Skeletal muscle tissue (tissue), 4 donors: ENCODE results near the gene ABHD3. TPM values are rescaled to one million over a fixed set of nuclear protein-coding genes. Genes with fewer than 3 reads are reported as not detected.
A peak's percentile ranks its signal among the peaks of the same experiment; 100 is the strongest.
"Not testable (repeated sequence)": the region's sequence is repeated elsewhere in the genome, so short reads cannot be mapped to it uniquely, and the experiment has no call there.

Experiments
- H3K27ac ChIP-seq: one replicate; pipeline ENCODE4 v1.7.0; 2013; ENCODE audit warnings: mild to moderate bottlenecking, low read depth, low read length, inconsistent platforms
- H3K27me3 ChIP-seq, 3 donors: one replicate each; pipeline ENCODE4 v1.7.0; 2013; ENCODE audit warnings: low read length in 3 of 3; ENCODE audit not compliant: control insufficient read depth in 3 of 3, insufficient read depth in 3 of 3
- H3K36me3 ChIP-seq, 3 donors: one replicate each; pipeline ENCODE4 v1.7.0; 2013; ENCODE audit warnings: low read length in 3 of 3; ENCODE audit not compliant: control insufficient read depth in 3 of 3, insufficient read depth in 3 of 3
- H3K4me1 ChIP-seq, 3 donors: one replicate each; pipeline ENCODE4 v1.7.0; 2013; ENCODE audit warnings: low read length in 3 of 3, mild to moderate bottlenecking in 3 of 3; ENCODE audit not compliant: control insufficient read depth in 3 of 3, insufficient read depth in 3 of 3
- H3K4me3 ChIP-seq, 3 donors: one replicate each; pipeline ENCODE4 v1.7.0; 2013; ENCODE audit warnings: low read length in 3 of 3
- H3K9ac ChIP-seq, 3 donors: one replicate each; pipeline ENCODE4 v1.7.0; 2013; ENCODE audit warnings: low read length in 3 of 3, mild to moderate bottlenecking in 3 of 3, moderate library complexity in 2 of 3, low read depth in 1 of 3
- H3K9me3 ChIP-seq, 3 donors: one replicate each; pipeline ENCODE4 v1.7.0; 2013; ENCODE audit warnings: low read length in 3 of 3; ENCODE audit not compliant: control insufficient read depth in 3 of 3
- total RNA-seq: library from RNA; depleted of rRNA; stranded (reverse); fragments of >200 nt; gene quantifications from one replicate; pipeline ENCODE4 v1.2.3, GENCODE V29; 2014
- donor health status: Osteomylitis.

The ABHD3 gene
- total RNA-seq, 1 donor from 2014 or later, result 11.5 TPM

- not testable (repeated sequence) for H3K36me3 ChIP-seq, H3K27ac ChIP-seq, H3K9ac ChIP-seq, H3K4me3 ChIP-seq, H3K27me3 ChIP-seq, H3K9me3 ChIP-seq
- peaks cover 6 to 17% (median 7%) of the 10 kb centered on the region in 3 donors for H3K4me1 ChIP-seq
These were observed 2.6 kb upstream of the ABHD3 start for GRCh38 chr18:21707130-21707529.

- H3K4me1 ChIP-seq, result peaks cover 6 to 17% (median 7%) of the 10 kb centered on the region in 3 donors
- H3K27ac ChIP-seq, result no peak overlapping the region
- H3K27me3 ChIP-seq, result no peaks in the 10 kb centered on the region
- no peak overlapping the region for H3K4me3 ChIP-seq
- no peaks in the 10 kb centered on the region for H3K9me3 ChIP-seq
- peaks cover 3 to 8% (median 4%) of the 10 kb centered on the region in 3 donors for H3K36me3 ChIP-seq
- H3K9ac ChIP-seq, result no peak overlapping the region
These were observed 1.9 kb upstream of the ABHD3 start for GRCh38 chr18:21706386-21706865.

GRCh38 chr18:21703241-21703820 lies 1.2 kb downstream of the ABHD3 start:
- H3K9ac ChIP-seq, result peak overlapping the region; percentile 82 to 90 (median 88)
- H3K4me1 ChIP-seq, result peaks cover 6 to 17% (median 7%) of the 10 kb centered on the region in 3 donors
- H3K4me3 ChIP-seq, result peak overlapping the region; percentile 70 to 81 (median 78)
- peaks cover 8 to 19% (median 13%) of the 10 kb centered on the region in 3 donors for H3K36me3 ChIP-seq
- no peaks in the 10 kb centered on the region for H3K27me3 ChIP-seq
- peak overlapping the region; percentile 87 for H3K27ac ChIP-seq
- no peaks in the 10 kb centered on the region for H3K9me3 ChIP-seq

- H3K4me3 ChIP-seq, result peak overlapping the region in 2 of 3 donors; percentile 38 to 81
- no peak overlapping the region for H3K27ac ChIP-seq
- H3K36me3 ChIP-seq, result peaks cover 11 to 19% (median 15%) of the 10 kb centered on the region in 3 donors
These were observed 2.0 kb downstream of the ABHD3 start for GRCh38 chr18:21702602-21703001.

GRCh38 chr18:21701621-21702020 lies 3.0 kb downstream of the ABHD3 start:
- peaks cover 6 to 17% (median 7%) of the 10 kb centered on the region in 3 donors for H3K4me1 ChIP-seq
- peaks cover 13 to 19% (median 17%) of the 10 kb centered on the region in 3 donors for H3K36me3 ChIP-seq
- H3K9me3 ChIP-seq, result no peaks in the 10 kb centered on the region
- H3K4me3 ChIP-seq, result no peak overlapping the region
- no peak overlapping the region for H3K9ac ChIP-seq
- H3K27ac ChIP-seq, result no peak overlapping the region
- no peaks in the 10 kb centered on the region for H3K27me3 ChIP-seq

More at GRCh38 chr18:21702602-21703001, 2.0 kb downstream of the ABHD3 start:
- Histone ChIP-seq H3K27me3 (no peaks in the 10 kb centered on the region), H3K4me1 (peaks cover 6 to 17% (median 7%) of the 10 kb centered on the region in 3 donors), H3K9ac (no peak overlapping the region), H3K9me3 (no peaks in the 10 kb centered on the region)

GRCh38 chr18:21700528-21701075 lies 4.0 kb downstream of the ABHD3 start:
- Histone ChIP-seq H3K4me1 (peaks cover 6 to 14% (median 7%) of the 10 kb centered on the region in 3 donors), H3K9me3 (no peaks in the 10 kb centered on the region), H3K36me3 (peaks cover 13 to 21% (median 17%) of the 10 kb centered on the region in 3 donors), H3K4me3 (no peak overlapping the region), H3K27ac (no peak overlapping the region), H3K27me3 (no peaks in the 10 kb centered on the region), H3K9ac (no peak overlapping the region)

GRCh38 chr18:21693322-21693721 lies 11.3 kb downstream of the ABHD3 start:
- no peak overlapping the region for H3K9ac ChIP-seq

GRCh38 chr18:21689736-21690135 lies 14.8 kb downstream of the ABHD3 start:
- peaks cover 0 to 23% (median 11%) of the 10 kb centered on the region in 3 donors for H3K36me3 ChIP-seq
- peaks cover 0 to 2% (median 0%) of the 10 kb centered on the region in 3 donors for H3K9me3 ChIP-seq
- no peaks in the 10 kb centered on the region for H3K27me3 ChIP-seq

More at GRCh38 chr18:21693322-21693721, 11.3 kb downstream of the ABHD3 start:
- H3K36me3 ChIP-seq, result peaks cover 4 to 25% (median 15%) of the 10 kb centered on the region in 3 donors
- H3K27me3 ChIP-seq, result no peaks in the 10 kb centered on the region
- H3K4me1 ChIP-seq, result no peaks in the 10 kb centered on the region
- H3K27ac ChIP-seq, result no peak overlapping the region
- no peak overlapping the region for H3K4me3 ChIP-seq
- H3K9me3 ChIP-seq, result peaks cover 0 to 2% (median 0%) of the 10 kb centered on the region in 3 donors

GRCh38 chr18:21686282-21687105 lies 18.1 kb downstream of the ABHD3 start:
- H3K9me3 ChIP-seq, result peaks cover 0 to 2% (median 0%) of the 10 kb centered on the region in 3 donors
- H3K4me3 ChIP-seq, result no peak overlapping the region
- peaks cover 0 to 17% (median 9%) of the 10 kb centered on the region in 3 donors for H3K36me3 ChIP-seq
- H3K9ac ChIP-seq, result no peak overlapping the region
- H3K27me3 ChIP-seq, result no peaks in the 10 kb centered on the region
- peak overlapping the region; percentile 16 for H3K27ac ChIP-seq
- H3K4me1 ChIP-seq, result peaks cover 0 to 8% (median 2%) of the 10 kb centered on the region in 3 donors

More at GRCh38 chr18:21689736-21690135, 14.8 kb downstream of the ABHD3 start:
- H3K4me3 ChIP-seq, result no peak overlapping the region
- H3K4me1 ChIP-seq, result peaks cover 0 to 2% (median 0%) of the 10 kb centered on the region in 3 donors
- no peak overlapping the region for H3K9ac ChIP-seq
- H3K27ac ChIP-seq, result no peak overlapping the region
